ENCODE measurements around the gene DUSP8. TPM values are rescaled to one million over a fixed set of nuclear protein-coding genes. Genes with fewer than 3 reads are reported as not detected.

Gene DUSP8
- total and polyA plus RNA-seq, 4 donors, result 2.0 to 17.0 (median 6.3) TPM

- TF ChIP-seq, protein P1, sequence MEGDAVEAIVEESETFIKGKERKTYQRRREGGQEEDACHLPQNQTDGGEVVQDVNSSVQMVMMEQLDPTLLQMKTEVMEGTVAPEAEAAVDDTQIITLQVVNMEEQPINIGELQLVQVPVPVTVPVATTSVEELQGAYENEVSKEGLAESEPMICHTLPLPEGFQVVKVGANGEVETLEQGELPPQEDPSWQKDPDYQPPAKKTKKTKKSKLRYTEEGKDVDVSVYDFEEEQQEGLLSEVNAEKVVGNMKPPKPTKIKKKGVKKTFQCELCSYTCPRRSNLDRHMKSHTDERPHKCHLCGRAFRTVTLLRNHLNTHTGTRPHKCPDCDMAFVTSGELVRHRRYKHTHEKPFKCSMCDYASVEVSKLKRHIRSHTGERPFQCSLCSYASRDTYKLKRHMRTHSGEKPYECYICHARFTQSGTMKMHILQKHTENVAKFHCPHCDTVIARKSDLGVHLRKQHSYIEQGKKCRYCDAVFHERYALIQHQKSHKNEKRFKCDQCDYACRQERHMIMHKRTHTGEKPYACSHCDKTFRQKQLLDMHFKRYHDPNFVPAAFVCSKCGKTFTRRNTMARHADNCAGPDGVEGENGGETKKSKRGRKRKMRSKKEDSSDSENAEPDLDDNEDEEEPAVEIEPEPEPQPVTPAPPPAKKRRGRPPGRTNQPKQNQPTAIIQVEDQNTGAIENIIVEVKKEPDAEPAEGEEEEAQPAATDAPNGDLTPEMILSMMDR (IDR thresholded peaks at IDR 0.05; ENCODE audit: control extremely low read depth, extremely low read depth), result no peak
- H3K4me1 ChIP-seq (ENCODE audit: control insufficient read depth in 5 of 5, insufficient read depth in 5 of 5, low read length in 5 of 5), result peaks cover 0 to 13% (median 8%) of the 10 kb centered on the region in 5 donors
- WGBS, 2 donors, result 75 to 86% methylated on average over 28 to 29 of the region's 29 CpGs
- ATAC-seq (ENCODE audit: insufficient read depth, low FRiP score) (no peak), DNase-seq (no peak)
- H3K9ac ChIP-seq (ENCODE audit: insufficient read depth in 1 of 2, low read length in 2 of 2), result no peak overlapping the region
- peaks cover 0 to 27% (median 0%) of the 10 kb centered on the region in 4 donors for H3K36me3 ChIP-seq (ENCODE audit: control insufficient read depth in 4 of 4, insufficient read depth in 4 of 4, low read length in 4 of 4)
- H3K27me3 ChIP-seq (ENCODE audit: control insufficient read depth in 3 of 3, insufficient read depth in 3 of 3, low read length in 2 of 3), result peaks cover 0 to 2% (median 0%) of the 10 kb centered on the region in 3 donors
- H3K27ac ChIP-seq (ENCODE audit: low read depth in 1 of 2, low read length in 1 of 2), result no peak overlapping the region
- H3K9me3 ChIP-seq (ENCODE audit: control insufficient read depth in 4 of 4, insufficient read depth in 3 of 4, low read length in 3 of 4), result no peaks in the 10 kb centered on the region
- H3K4me3 ChIP-seq, result no peak overlapping the region
These were observed 8.2 kb downstream of the DUSP8 start for GRCh38 chr11:1563697-1564534.

DNA sequence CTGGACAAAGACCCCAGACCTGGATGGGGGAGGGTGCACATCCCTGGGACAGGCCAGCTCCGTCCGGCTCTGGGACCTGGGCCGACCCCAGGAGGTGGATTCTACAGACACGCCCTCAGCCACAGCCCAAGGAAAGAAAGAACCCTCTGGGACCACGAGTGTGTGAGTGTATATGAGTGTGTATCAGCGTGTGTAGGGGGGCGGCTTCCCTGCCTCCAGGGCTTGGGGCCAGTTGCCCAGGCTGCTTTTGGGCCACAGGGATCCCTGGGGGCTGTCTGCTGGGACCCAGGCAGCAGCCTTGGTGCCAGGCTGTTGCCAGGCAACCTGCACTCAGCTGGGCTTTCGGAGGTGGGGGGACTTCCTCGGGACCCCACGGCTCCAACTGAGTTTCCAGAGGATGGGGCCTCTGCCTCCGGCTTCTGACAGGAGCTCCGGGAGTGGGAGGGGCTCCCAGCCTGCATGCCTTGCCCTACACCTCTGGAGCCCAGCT is 8.9 kb downstream of the DUSP8 start:
- TF ChIP-seq, protein P1 (IDR thresholded peaks at IDR 0.05; ENCODE audit: control extremely low read depth, extremely low read depth), result no peak
- peak in 1 of 3 donors; percentile 11 for DNase-seq
- H3K9ac ChIP-seq (ENCODE audit: insufficient read depth in 1 of 2, low read length in 2 of 2), result no peak overlapping the region

DNA sequence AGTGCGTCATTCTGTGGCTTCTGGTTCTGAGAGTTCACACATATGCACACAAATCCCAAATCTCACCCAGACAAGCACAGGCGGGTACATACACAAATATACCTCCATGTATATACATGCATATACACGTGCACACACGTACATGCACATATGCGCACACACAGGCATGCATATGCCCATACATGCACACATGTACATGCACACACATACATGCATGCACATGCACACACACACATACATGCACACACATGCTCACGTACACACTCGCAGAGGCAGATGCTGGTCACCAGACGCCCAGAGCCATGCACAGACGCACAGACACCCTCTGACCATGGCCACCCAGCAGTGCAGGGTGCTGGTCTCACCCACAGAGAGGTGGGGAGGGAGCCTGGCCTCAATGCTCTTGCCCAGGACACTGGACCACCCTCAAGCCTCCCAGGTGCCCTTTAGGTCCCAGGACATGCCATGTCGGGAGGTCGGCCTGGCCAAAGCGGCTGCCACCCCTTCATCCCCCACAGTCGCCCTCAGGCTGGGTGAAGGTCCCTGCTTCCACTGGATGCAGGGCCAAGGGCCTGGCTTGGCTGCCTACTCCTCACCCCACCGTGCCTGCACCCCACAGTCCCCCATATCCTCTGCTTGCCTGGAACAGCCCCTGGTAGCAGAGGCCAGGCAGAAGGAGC is 9.5 kb downstream of the DUSP8 start:
- Histone ChIP-seq H3K36me3 (ENCODE audit: control insufficient read depth in 4 of 4, insufficient read depth in 4 of 4, low read length in 4 of 4) (peaks cover 0 to 28% (median 0%) of the 10 kb centered on the region in 4 donors), H3K9ac (ENCODE audit: insufficient read depth in 1 of 2, low read length in 2 of 2) (no peak overlapping the region), H3K4me3 (no peak overlapping the region), H3K4me1 (ENCODE audit: control insufficient read depth in 5 of 5, insufficient read depth in 5 of 5, low read length in 5 of 5) (peaks cover 0 to 20% (median 16%) of the 10 kb centered on the region in 5 donors), H3K27ac (ENCODE audit: low read depth in 1 of 2, low read length in 1 of 2) (no peak overlapping the region), H3K27me3 (ENCODE audit: control insufficient read depth in 3 of 3, insufficient read depth in 3 of 3, low read length in 2 of 3) (peaks cover 0 to 1% (median 0%) of the 10 kb centered on the region in 3 donors), H3K9me3 (ENCODE audit: control insufficient read depth in 4 of 4, insufficient read depth in 3 of 4, low read length in 3 of 4) (no peaks in the 10 kb centered on the region)
- ATAC-seq (ENCODE audit: insufficient read depth, low FRiP score) (no peak), DNase-seq (no peak)
- TF ChIP-seq, protein P1 (IDR thresholded peaks at IDR 0.05; ENCODE audit: control extremely low read depth, extremely low read depth), result no peak
- WGBS, 2 donors, result 92 to 95% methylated on average over 14 of the region's 14 CpGs

More for the DNA sequence above, 8.9 kb downstream of the DUSP8 start:
- H3K36me3 ChIP-seq (ENCODE audit: control insufficient read depth in 4 of 4, insufficient read depth in 4 of 4, low read length in 4 of 4), result peaks cover 0 to 27% (median 0%) of the 10 kb centered on the region in 4 donors
- no peaks in the 10 kb centered on the region for H3K9me3 ChIP-seq (ENCODE audit: control insufficient read depth in 4 of 4, insufficient read depth in 3 of 4, low read length in 3 of 4)
- WGBS, 2 donors, result 80 to 82% methylated on average over 12 of the region's 12 CpGs
- H3K4me3 ChIP-seq, result no peak overlapping the region
- ATAC-seq (ENCODE audit: insufficient read depth, low FRiP score), result no peak
- peaks cover 0 to 20% (median 16%) of the 10 kb centered on the region in 5 donors for H3K4me1 ChIP-seq (ENCODE audit: control insufficient read depth in 5 of 5, insufficient read depth in 5 of 5, low read length in 5 of 5)
- no peaks in the 10 kb centered on the region for H3K27me3 ChIP-seq (ENCODE audit: control insufficient read depth in 3 of 3, insufficient read depth in 3 of 3, low read length in 2 of 3)
- H3K27ac ChIP-seq (ENCODE audit: low read depth in 1 of 2, low read length in 1 of 2), result no peak overlapping the region
